ENCODE results near the gene UGT1A10.
A peak's percentile ranks its signal among the peaks of the same experiment; 100 is the strongest.
"Not testable (repeated sequence)": the region's sequence is repeated elsewhere in the genome, so short reads cannot be mapped to it uniquely, and the experiment has no call there.

The UGT1A10 gene

GRCh38 chr2:233655943-233656342 lies 19.7 kb downstream of the UGT1A10 start:
- DNase-seq (ENCODE audit: low spot score) = not testable (repeated sequence)

- no peak for DNase-seq (ENCODE audit: low spot score)
Measured at GRCh38 chr2:233656443-233656842, 20.2 kb downstream of the UGT1A10 start.

- DNase-seq (ENCODE audit: low spot score) = no peak
Measured at GRCh38 chr2:233658610-233659009, 22.4 kb downstream of the UGT1A10 start.

GRCh38 chr2:233663911-233664310 lies 27.7 kb downstream of the UGT1A10 start:
- DNase-seq (ENCODE audit: low spot score) = no peak

- no peak for DNase-seq (ENCODE audit: low spot score)
Measured at GRCh38 chr2:233668605-233669260, 32.5 kb downstream of the UGT1A10 start.

- DNase-seq (ENCODE audit: low spot score) = no peak
Measured at GRCh38 chr2:233671290-233672161, 35.3 kb downstream of the UGT1A10 start, which contains the start of gene UGT1A9. Gene UGT1A9, plus strand, starts transcription at chr2:233671898. Its CDS starts 37 bp downstream, at chr2:233671935.

GRCh38 chr2:233672886-233673285 lies 36.6 kb downstream of the UGT1A10 start:
- no peak for DNase-seq (ENCODE audit: low spot score)

- DNase-seq (ENCODE audit: low spot score) = no peak
Measured at GRCh38 chr2:233673896-233674295, 37.6 kb downstream of the UGT1A10 start.

- no peak for DNase-seq (ENCODE audit: low spot score)
Measured at GRCh38 chr2:233674314-233674713, 38.1 kb downstream of the UGT1A10 start.

- no peak for DNase-seq (ENCODE audit: low spot score)
Measured at GRCh38 chr2:233674995-233675394, 38.7 kb downstream of the UGT1A10 start.

GRCh38 chr2:233676046-233676445 lies 39.8 kb downstream of the UGT1A10 start:
- peak; percentile 32 for DNase-seq (ENCODE audit: low spot score)

GRCh38 chr2:233679196-233679595 lies 42.9 kb downstream of the UGT1A10 start:
- no peak for DNase-seq (ENCODE audit: low spot score)

GRCh38 chr2:233680361-233681045 lies 44.3 kb downstream of the UGT1A10 start:
- no peak for DNase-seq (ENCODE audit: low spot score)

- DNase-seq (ENCODE audit: low spot score) = no peak
Measured at GRCh38 chr2:233681521-233682099, 45.4 kb downstream of the UGT1A10 start, which contains the start of gene UGT1A7. Gene UGT1A7, plus strand, starts transcription at chr2:233681901. Its CDS starts 37 bp downstream, at chr2:233681938.

- no peak for DNase-seq (ENCODE audit: low spot score)
Measured at GRCh38 chr2:233684640-233685039, 48.4 kb downstream of the UGT1A10 start.

- DNase-seq (ENCODE audit: low spot score) = no peak
Measured at GRCh38 chr2:233686928-233687327, 50.7 kb downstream of the UGT1A10 start.

GRCh38 chr2:233688341-233688740 lies 52.1 kb downstream of the UGT1A10 start:
- no peak for DNase-seq (ENCODE audit: low spot score)

GRCh38 chr2:233689031-233689430 lies 52.8 kb downstream of the UGT1A10 start:
- no peak for DNase-seq (ENCODE audit: low spot score)

GRCh38 chr2:233689501-233689900 lies 53.3 kb downstream of the UGT1A10 start:
- no peak for DNase-seq (ENCODE audit: low spot score)

GRCh38 chr2:233690444-233690843 lies 54.2 kb downstream of the UGT1A10 start:
- DNase-seq (ENCODE audit: low spot score) = no peak

GRCh38 chr2:233691443-233692433 lies 55.5 kb downstream of the UGT1A10 start:
- no peak for DNase-seq (ENCODE audit: low spot score)
